Omental fat pad (tissue), 4 donors: ENCODE measurements around the gene TAPBP. TPM values are rescaled to one million over a fixed set of nuclear protein-coding genes. Genes with fewer than 3 reads are reported as not detected.
"Not testable (repeated sequence)": the region's sequence is repeated elsewhere in the genome, so short reads cannot be mapped to it uniquely, and the experiment has no call there.

Experiments used
- ATAC-seq: fragments of 150-250 bp; one replicate; pipeline ENCODE4 v1.9.1; 2016; ENCODE audit warnings: mild to moderate bottlenecking, moderate library complexity; ENCODE audit not compliant: low FRiP score
- DNase-seq: peaks from one replicate; pipeline ENCODE4 v3.0.0-alpha.2; 2019; ENCODE audit warnings: low spot score
- CTCF ChIP-seq, 3 donors: fragments of 450-650 bp; IDR thresholded peaks; one replicate each; pipeline ENCODE4 v1.5.1; 2016 to 2017; ENCODE audit warnings: antibody characterized with exemption in 3 of 3, mild to moderate bottlenecking in 3 of 3, moderate library complexity in 2 of 3
- total RNA-seq, 4 donors: library from RNA; depleted of rRNA; stranded (reverse); fragments of >200 nt; gene quantifications; one replicate each; pipeline ENCODE4 v1.1.0, GENCODE V29; 2016

TAPBP gene
- total RNA-seq: 10 to 100 TPM; 50.2 to 90.5 (median 69.1) TPM

GRCh38 chr6:33313709-33314514, at the start of gene TAPBP:
Gene TAPBP, minus strand, starts transcription at chr6:33314078. Its CDS starts 37 bp downstream, at chr6:33314041.
- peak; percentile 33 for ATAC-seq
- TF ChIP-seq CTCF (IDR thresholded peaks at IDR 0.05): no peak
- peak; percentile 59 for DNase-seq

GRCh38 chr6:33363486-33363885, 49.6 kb upstream of the TAPBP start:
- not testable (repeated sequence) for ATAC-seq, DNase-seq

- no peak for TF ChIP-seq CTCF (IDR thresholded peaks at IDR 0.05)
- no peak for ATAC-seq
- no peak for DNase-seq
These were observed 45.5 kb upstream of the TAPBP start for GRCh38 chr6:33359331-33359730.

GRCh38 chr6:33357160-33357871, 43.4 kb upstream of the TAPBP start:
- not testable (repeated sequence) for ATAC-seq, DNase-seq

- no peak for TF ChIP-seq CTCF (IDR thresholded peaks at IDR 0.05)
These were observed 42.4 kb upstream of the TAPBP start for GRCh38 chr6:33356295-33356694.

GRCh38 chr6:33355860-33356259, 42.0 kb upstream of the TAPBP start:
- ATAC-seq, DNase-seq: not testable (repeated sequence)

More at GRCh38 chr6:33356295-33356694, 42.4 kb upstream of the TAPBP start:
- ATAC-seq (no peak), DNase-seq (no peak)

- TF ChIP-seq CTCF (IDR thresholded peaks at IDR 0.05): no peak
- no peak for ATAC-seq
- DNase-seq: no peak
These were observed 33.9 kb upstream of the TAPBP start for GRCh38 chr6:33347816-33348215.

GRCh38 chr6:33346972-33347371, 33.1 kb upstream of the TAPBP start:
- ATAC-seq: peak; percentile 53
- DNase-seq: not testable (repeated sequence)
